ENCODE measurements around the gene LPCAT1. TPM values are rescaled to one million over a fixed set of nuclear protein-coding genes. Genes with fewer than 3 reads are reported as not detected.

LPCAT1 gene
- total RNA-seq, 1 donor from 2014 or later = 475 TPM

- DNase-seq (no peak), ATAC-seq (no peak)
- Histone ChIP-seq H3K9me3 (no peaks in the 10 kb centered on the region), H3K27me3 (ENCODE audit: low read depth) (no peaks in the 10 kb centered on the region), H3K36me3 (peaks cover 81% of the 10 kb centered on the region), H3K27ac (no peak overlapping the region), H3K4me1 (no peaks in the 10 kb centered on the region), H3K4me3 (no peak overlapping the region)
- intact Hi-C loops (cut with DNase I) = no loop called here
- TF ChIP-seq CTCF (IDR thresholded peaks at IDR 0.05) = no peak
These were observed 58.6 kb downstream of the LPCAT1 start for GRCh38 chr5:1465117-1465516.

GRCh38 chr5:1464511-1464910 lies 59.2 kb downstream of the LPCAT1 start:
- no peak for DNase-seq
- no peak for ATAC-seq
- no peak for TF ChIP-seq CTCF (IDR thresholded peaks at IDR 0.05)
- H3K27ac ChIP-seq = no peak overlapping the region
- H3K27me3 ChIP-seq (ENCODE audit: low read depth) = no peaks in the 10 kb centered on the region
- no peaks in the 10 kb centered on the region for H3K9me3 ChIP-seq
- peaks cover 76% of the 10 kb centered on the region for H3K36me3 ChIP-seq
- intact Hi-C loops (cut with DNase I) = no loop called here
- H3K4me1 ChIP-seq = no peaks in the 10 kb centered on the region
- H3K4me3 ChIP-seq = no peak overlapping the region

GRCh38 chr5:1464096-1464446 lies 59.7 kb downstream of the LPCAT1 start:
- H3K27ac ChIP-seq = no peak overlapping the region
- no peak for ATAC-seq
- peaks cover 72% of the 10 kb centered on the region for H3K36me3 ChIP-seq
- no peaks in the 10 kb centered on the region for H3K9me3 ChIP-seq
- DNase-seq = no peak
- TF ChIP-seq CTCF (IDR thresholded peaks at IDR 0.05) = no peak
- H3K4me3 ChIP-seq = no peak overlapping the region
- no peaks in the 10 kb centered on the region for H3K27me3 ChIP-seq (ENCODE audit: low read depth)
- intact Hi-C loops (cut with DNase I) = no loop called here
- no peaks in the 10 kb centered on the region for H3K4me1 ChIP-seq

- DNase-seq = no peak
- ATAC-seq = no peak
These were observed 60.2 kb downstream of the LPCAT1 start for GRCh38 chr5:1463326-1464095.

GRCh38 chr5:1462358-1462757 lies 61.4 kb downstream of the LPCAT1 start:
- Histone ChIP-seq H3K9me3 (no peaks in the 10 kb centered on the region), H3K4me1 (no peaks in the 10 kb centered on the region), H3K36me3 (peaks cover 54% of the 10 kb centered on the region), H3K27ac (no peak overlapping the region), H3K27me3 (ENCODE audit: low read depth) (no peaks in the 10 kb centered on the region), H3K4me3 (no peak overlapping the region)
- TF ChIP-seq CTCF (IDR thresholded peaks at IDR 0.05) = no peak
- intact Hi-C loops (cut with DNase I) = no loop called here
- no peak for ATAC-seq
- DNase-seq = no peak

More at GRCh38 chr5:1463326-1464095, 60.2 kb downstream of the LPCAT1 start:
- Histone ChIP-seq H3K4me1 (no peaks in the 10 kb centered on the region), H3K9me3 (no peaks in the 10 kb centered on the region), H3K36me3 (peaks cover 66% of the 10 kb centered on the region), H3K4me3 (no peak overlapping the region), H3K27ac (no peak overlapping the region), H3K27me3 (ENCODE audit: low read depth) (no peaks in the 10 kb centered on the region)
- no peak for TF ChIP-seq CTCF (IDR thresholded peaks at IDR 0.05)
- intact Hi-C loops (cut with DNase I) = no loop called here

Measured in lower lobe of right lung (tissue), 2 donors.